A549 (cell line): ENCODE data around the gene NXNL1.

Source experiments
- EP300 ChIP-seq, 2 experiments: fragments of >200 bp; sonication (Bioruptor Twin); formaldehyde crosslinking; IDR thresholded peaks; 2 replicates in 1 of 2; 3 replicates in 1 of 2; pipeline ENCODE4 v1.6.1; 2016 to 2017
- RCOR1 ChIP-seq: fragments of 150-350 bp; IDR thresholded peaks from 2 replicates; pipeline ENCODE4 v1.6.1; 2014; ENCODE audit warnings: antibody characterized with exemption, low read length, low read depth
- SMC3 ChIP-seq: fragments of >200 bp; sonication (Bioruptor Twin); formaldehyde crosslinking; IDR thresholded peaks from 3 replicates; pipeline ENCODE4 v1.6.1; 2018; ENCODE audit warnings: inconsistent platforms
- TF ChIP-seq, protein P1 (sequence below): fragments of >200 bp; sonication (Bioruptor Twin); formaldehyde crosslinking; IDR thresholded peaks from 3 replicates; pipeline ENCODE4 v1.5.1; 2016
- TF ChIP-seq, protein P2 (sequence below): IDR thresholded peaks from 2 replicates; pipeline ENCODE4 v1.6.1; 2012
- TF ChIP-seq, protein P3 (sequence below): fragments of 450-650 bp; IDR thresholded peaks from 2 replicates; pipeline ENCODE4 v1.6.1; 2014; ENCODE audit warnings: antibody characterized with exemption

DNA sequence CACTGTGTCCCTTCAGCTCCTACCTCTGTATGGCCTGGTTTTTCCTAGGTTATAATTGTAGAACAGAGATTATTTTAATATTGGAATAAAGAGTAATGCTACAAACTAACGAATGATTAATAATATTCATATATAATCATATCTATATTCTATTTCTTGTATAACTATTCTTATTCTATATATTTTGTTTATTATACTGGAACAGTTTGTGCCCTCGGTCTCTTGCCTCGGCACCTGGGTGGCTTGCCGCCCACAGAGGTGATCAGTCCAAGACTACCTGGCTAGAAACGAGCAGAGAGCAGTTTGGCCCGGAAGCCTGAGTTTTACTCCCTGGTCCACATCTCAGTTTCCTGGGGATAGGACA is 5.7 kb upstream of the NXNL1 start:
- TF ChIP-seq, protein P1, sequence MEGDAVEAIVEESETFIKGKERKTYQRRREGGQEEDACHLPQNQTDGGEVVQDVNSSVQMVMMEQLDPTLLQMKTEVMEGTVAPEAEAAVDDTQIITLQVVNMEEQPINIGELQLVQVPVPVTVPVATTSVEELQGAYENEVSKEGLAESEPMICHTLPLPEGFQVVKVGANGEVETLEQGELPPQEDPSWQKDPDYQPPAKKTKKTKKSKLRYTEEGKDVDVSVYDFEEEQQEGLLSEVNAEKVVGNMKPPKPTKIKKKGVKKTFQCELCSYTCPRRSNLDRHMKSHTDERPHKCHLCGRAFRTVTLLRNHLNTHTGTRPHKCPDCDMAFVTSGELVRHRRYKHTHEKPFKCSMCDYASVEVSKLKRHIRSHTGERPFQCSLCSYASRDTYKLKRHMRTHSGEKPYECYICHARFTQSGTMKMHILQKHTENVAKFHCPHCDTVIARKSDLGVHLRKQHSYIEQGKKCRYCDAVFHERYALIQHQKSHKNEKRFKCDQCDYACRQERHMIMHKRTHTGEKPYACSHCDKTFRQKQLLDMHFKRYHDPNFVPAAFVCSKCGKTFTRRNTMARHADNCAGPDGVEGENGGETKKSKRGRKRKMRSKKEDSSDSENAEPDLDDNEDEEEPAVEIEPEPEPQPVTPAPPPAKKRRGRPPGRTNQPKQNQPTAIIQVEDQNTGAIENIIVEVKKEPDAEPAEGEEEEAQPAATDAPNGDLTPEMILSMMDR = no peak
- no peak; the same call in 2 of the 3 replicates for TF ChIP-seq SMC3
- no peak for TF ChIP-seq RCOR1
- TF ChIP-seq, protein P2, sequence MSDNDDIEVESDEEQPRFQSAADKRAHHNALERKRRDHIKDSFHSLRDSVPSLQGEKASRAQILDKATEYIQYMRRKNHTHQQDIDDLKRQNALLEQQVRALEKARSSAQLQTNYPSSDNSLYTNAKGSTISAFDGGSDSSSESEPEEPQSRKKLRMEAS = no peak
- TF ChIP-seq EP300 (IDR thresholded peaks at IDR 0.05) = no peak
- TF ChIP-seq, protein P3, sequence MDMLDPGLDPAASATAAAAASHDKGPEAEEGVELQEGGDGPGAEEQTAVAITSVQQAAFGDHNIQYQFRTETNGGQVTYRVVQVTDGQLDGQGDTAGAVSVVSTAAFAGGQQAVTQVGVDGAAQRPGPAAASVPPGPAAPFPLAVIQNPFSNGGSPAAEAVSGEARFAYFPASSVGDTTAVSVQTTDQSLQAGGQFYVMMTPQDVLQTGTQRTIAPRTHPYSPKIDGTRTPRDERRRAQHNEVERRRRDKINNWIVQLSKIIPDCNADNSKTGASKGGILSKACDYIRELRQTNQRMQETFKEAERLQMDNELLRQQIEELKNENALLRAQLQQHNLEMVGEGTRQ = no peak
